ENCODE data around the gene CCNA2.

Gene CCNA2

DNA sequence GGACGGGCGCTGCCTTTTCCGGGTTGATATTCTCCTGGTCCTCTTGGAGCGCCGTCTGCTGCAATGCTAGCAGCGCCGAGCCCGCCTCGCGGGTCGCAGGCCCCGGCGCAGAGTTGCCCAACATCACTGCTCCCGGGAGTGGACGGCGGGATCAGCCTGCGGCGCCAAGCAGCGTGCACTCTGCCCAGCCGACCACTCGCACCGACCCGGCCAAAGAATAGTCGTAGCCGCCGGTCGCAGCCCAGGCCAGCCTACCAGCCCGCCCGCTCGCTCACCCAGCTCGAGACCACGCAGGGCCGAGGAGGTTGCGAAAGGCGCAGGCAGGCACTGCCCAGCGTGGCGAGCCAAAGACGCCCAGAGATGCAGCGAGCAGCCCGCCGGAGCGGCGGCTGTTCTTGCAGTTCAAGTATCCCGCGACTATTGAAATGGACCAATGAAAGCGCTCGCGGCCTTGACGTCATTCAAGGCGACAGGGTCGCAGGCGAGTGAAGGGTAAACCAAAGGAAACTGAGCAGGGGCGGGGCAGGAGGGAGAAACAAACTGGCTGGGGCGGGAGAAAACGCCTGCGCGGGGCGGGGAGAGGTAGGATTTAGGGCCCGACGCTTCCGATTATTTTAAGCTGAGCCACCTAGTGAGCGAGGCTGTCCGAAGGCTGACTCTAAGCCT, at the start of gene CCNA2:
Gene CCNA2, minus strand, starts transcription at position 379 of the 666 bp plus-strand sequence. Its CDS starts 255 bp downstream, at position 124.
- DNase-seq: peak; percentile 63 to 96 (median 90)

DNA sequence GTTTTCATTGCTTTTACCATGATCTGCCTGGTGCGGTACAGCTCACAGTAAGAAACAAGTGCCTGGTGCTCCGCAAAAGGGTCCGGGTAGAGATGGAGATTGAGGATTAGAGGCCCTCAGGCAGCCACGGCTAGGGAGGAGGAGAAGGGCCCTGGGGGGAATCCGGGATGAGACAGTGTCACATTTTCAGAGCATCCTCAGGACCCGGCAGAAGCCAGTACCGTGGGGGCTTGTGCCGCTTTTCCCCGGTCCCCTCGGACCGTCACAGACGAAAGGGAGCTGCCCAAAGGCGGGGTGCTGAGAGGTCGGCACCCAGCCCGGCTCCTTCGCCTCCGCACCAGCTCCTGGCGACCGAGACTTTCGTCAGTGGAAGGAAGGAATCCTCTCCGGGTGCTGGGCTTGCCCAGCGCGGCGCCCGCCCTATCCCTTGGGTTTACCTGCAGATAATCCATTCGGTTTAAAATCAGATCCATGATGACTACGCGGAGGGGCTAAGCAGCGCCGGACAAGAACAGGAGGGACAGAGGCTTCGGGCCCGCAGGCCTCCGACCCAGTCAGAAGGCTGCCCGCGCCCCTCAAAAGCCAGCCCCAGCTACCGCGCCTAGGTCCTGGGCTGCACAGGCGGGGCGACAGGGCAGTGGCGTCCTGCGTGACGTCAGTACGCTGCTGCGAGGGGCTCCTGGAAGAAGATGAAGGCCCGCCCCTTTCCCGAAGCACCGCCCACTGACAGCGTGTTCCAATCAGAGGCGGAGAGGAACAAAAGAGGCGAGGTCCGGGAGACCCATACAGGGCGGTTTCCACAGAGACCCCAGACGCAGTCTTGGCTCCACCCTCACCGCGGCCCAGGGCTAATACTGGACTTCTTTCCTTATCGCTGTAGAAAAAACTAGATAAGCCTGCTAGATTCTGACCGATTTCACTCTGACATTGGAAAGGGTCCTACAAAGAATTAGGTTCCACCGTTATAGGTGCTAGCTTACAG, 46.4 kb upstream of the CCNA2 start, which contains the start of gene BBS7:
Gene BBS7, minus strand, starts transcription at position 634 of the 982 bp plus-strand sequence. Its CDS starts 161 bp downstream, at position 473.
- DNase-seq: peak; percentile 30 to 97 (median 90)

- DNase-seq: no peak
Observed at GRCh38 chr4:121863799-121864198, 40.1 kb upstream of the CCNA2 start.

GRCh38 chr4:121861426-121861825, 37.7 kb upstream of the CCNA2 start:
- no peak for DNase-seq

DNA sequence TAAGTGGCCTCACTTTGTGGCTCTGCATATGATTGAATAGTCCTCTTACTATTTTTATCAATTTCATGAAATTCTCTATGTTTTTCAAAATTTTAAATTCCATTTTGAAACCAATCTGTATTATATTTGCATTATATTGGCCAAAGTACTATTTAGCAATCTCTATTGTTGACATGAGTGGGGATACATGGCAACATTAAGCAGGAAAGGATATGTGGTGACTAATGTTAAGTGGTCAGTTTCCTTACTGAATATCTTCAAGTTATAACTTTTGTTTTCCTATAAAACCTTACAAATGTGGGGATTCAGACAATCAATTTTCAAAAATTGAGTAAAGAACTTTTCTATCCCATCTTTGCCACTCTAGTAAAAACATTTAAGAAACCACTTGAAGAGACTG, 36.4 kb upstream of the CCNA2 start:
- DNase-seq: no peak

DNA sequence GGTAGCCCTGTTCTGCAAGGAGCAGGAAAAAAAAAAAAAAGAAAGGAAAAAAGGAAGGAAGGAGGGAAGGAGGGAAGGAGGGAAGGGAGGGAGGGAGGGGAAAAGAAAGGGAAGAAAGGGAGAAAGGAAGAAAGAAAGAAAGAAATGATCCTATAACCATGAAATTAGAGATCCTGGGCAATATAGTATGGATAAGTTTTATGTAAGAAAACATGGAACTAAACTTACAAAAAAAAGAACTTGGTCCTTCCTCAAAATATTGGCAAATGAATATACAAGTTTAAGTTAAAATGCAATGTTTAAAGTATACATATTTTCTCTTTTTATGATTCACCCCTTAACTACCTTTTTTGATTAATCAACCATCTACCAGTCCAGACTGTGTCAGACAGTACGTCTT, 27.7 kb upstream of the CCNA2 start:
- DNase-seq: no peak

DNA sequence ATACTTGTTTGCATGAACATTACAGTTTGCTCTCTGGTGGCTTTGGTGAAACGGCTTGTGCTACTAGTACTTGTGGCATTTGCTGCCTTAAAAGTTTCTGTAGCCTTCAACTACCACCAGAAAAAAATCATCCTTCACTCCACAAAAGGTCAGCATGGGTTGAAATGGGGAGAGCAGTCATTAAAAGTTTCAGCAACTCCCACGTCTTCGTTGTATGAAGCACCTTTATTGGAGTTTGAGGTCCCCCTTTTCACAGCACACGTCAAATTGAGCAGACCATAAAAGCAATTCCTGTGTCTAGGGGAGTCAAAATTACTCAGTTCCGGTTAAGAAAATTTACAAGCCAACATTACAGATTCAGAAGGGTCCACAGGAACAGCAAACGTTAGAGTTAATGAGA, 23.0 kb upstream of the CCNA2 start:
- no peak for DNase-seq

DNA sequence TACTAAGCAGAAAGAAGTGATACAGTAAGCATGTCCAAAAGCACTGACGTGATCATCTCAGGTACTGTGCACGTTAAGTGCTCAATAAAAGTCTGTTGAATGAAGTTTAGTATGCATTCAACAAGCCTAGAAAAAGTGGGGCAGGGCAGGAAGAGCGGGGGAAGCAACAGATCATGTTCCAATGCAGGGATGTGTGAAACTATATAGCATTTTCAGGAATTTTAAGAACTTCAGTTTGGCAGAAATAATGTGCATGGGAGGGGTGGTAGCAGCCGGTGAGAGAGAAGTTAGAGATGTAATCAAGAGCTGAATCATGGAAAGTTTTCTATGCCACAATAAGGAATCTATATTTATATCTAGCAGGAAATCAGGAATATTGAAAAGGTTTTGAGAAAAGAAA, 19.2 kb upstream of the CCNA2 start:
- no peak for DNase-seq

GRCh38 chr4:121838136-121838535, 14.5 kb upstream of the CCNA2 start:
- DNase-seq: no peak

GRCh38 chr4:121829511-121829910, 5.8 kb upstream of the CCNA2 start:
- no peak for DNase-seq

- no peak for DNase-seq
Observed at GRCh38 chr4:121827853-121828252, 4.2 kb upstream of the CCNA2 start.

DNA sequence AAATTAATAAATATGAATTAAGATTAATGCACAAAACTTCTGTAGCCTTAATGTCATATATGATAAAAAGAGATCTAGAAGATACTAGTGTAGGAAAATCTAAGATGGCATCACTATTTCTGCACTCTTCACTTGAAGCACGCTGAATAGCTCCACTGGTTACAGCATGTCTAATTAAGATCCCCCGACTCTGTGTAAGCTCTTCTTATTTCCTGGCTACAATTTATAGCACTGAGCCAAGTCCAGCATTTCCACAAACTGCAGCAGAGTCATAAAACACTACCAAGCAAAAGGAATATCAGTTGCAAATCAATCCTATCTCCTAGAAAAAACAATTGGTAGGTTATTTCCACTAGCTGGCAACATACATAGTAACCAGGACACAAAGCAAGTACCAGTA, 1.3 kb upstream of the CCNA2 start:
- no peak for DNase-seq

DNA sequence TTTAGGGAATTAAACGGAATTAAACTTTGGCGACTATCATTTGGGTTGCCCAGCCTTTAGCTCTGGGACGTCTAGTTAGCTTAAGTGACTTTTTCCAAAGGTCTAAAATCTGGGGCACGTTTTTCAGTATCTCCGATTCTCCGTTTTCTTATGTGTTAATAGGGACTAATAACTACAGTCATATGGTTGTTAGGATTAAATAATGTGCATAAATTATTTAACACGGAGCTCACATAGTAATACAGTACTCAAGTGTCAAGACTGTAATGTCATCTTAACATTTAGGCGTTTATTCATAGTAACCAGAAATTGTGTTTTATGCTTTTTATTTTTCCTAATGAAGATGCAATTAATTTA, 466 bp upstream of the CCNA2 start:
- no peak for DNase-seq

- DNase-seq: peak in 3 of 14 donors; percentile 9 to 20 (median 15)
Observed at GRCh38 chr4:121822796-121823504, 733 bp downstream of the CCNA2 start.

- DNase-seq: no peak
Observed at GRCh38 chr4:121822047-121822446, 1.6 kb downstream of the CCNA2 start.

- no peak for DNase-seq
Observed at GRCh38 chr4:121819216-121819965, 4.3 kb downstream of the CCNA2 start.

GRCh38 chr4:121818215-121818614, 5.5 kb downstream of the CCNA2 start:
- DNase-seq: no peak

GRCh38 chr4:121817701-121818100, 6.0 kb downstream of the CCNA2 start:
- no peak for DNase-seq

- DNase-seq: no peak
Observed at GRCh38 chr4:121817006-121817405, 6.7 kb downstream of the CCNA2 start.

DNA sequence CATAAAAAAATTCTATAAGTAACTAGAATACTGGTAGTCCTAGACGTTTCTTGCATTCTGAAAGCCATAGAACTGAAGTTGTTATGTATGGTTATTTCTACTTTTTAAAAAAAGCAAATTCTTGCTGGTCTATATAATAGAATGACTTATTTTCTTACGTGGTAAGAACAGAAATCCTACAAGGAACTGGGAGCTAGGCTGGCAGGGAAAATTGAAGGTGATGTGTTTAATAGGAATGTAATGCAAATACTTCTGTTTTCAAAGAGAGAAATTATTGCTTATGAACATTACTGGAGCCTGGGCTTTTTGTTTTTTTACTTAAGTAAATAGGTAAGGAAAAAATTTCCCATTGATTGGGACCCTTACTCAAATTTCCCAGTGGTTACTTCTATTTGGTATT, 8.9 kb downstream of the CCNA2 start:
- no peak for DNase-seq

DNA sequence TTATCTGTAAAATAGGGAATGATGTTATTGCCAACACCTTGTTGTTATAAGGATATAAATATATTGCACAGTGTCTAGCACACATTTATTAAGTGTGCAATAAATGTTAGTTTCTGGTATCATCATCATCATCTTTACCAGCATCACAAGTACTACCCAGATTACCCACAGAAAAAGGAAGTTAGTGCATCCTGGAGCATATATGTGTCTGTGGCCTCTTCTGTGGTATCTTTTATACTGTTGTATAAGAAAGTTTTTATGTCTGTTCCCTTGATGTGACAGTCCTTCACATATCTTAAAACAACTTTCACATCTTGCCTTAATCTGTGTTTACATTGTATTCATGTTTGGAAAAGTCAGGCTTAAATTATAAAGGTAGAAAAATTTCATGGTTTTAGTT, 12.6 kb downstream of the CCNA2 start:
- DNase-seq: no peak

DNA sequence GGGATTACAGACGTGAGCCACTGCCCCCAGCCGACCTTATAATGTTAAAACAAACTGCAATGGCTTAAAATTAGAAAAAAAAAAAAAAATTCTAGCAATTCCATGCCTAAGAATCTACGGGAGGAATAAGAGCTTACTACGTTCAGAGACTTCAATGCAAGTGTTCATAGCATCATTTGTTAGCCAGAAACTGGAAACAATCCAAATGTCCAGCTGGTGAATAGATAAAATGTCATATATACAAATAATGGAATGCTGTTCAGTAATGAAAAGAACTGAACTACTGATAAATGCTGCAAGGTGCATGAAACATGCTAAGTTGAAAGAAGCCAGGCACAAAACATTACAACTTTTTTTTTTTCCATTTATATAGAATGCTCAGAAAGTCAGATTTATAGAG, 17.3 kb downstream of the CCNA2 start:
- no peak for DNase-seq
